Right ventricle myocardium superior (tissue), 1 donor: Measurements from ENCODE around the gene TRMT44. TPM values are rescaled to one million over a fixed set of nuclear protein-coding genes. Genes with fewer than 3 reads are reported as not detected.

Source experiments
- ATAC-seq: fragments of 200-7000 bp; cut with Tn5 transposase; one replicate; pipeline ENCODE4 v1.9.1; 2020; ENCODE audit warnings: mild to moderate bottlenecking; ENCODE audit not compliant: poor library complexity
- DNase-seq: peaks from one replicate; pipeline ENCODE4 v3.0.0-alpha.2; 2020
- intact Hi-C: fragments of 100-400 bp; cut with DNase I; formaldehyde crosslinking; loops from one replicate; pipeline ENCODE4 v1.11.2; 2022
- total RNA-seq: library from RNA; stranded (reverse); fragmentation: NEBNext Ultra II Directional; extraction: Animal tissue kit (Norgen Biotek cat#: 25700); gene quantifications from one replicate; pipeline ENCODE4 v1.2.1, GENCODE V29; 2021
- donor health status: DM: no; HTN: yes; CAD: no; lungs with severe emphysema.

Gene TRMT44
- total RNA-seq, 1 donor from 2014 or later: 8.4 TPM

DNA sequence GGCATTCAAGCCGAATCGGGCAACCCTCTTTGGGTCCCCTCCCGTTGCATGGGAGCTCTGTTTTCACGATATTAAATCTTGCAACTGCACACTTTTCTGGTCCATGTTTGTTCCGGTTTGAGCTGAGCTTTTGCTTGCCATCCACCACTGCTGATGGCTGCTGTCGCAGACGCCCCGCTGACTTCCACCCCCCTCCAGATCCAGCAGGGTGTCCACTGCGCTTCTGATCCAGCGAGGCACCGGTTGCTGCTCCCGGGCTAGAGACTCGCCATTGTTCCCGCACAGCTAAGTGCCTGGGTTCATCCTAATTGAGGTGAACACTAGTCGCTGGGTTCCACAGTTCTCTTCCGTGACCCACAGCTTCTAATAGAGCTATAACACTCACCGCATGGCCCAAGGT, 13.3 kb upstream of the TRMT44 start:
- intact Hi-C loops: no loop called here
- no peak for DNase-seq
- ATAC-seq: no peak

DNA sequence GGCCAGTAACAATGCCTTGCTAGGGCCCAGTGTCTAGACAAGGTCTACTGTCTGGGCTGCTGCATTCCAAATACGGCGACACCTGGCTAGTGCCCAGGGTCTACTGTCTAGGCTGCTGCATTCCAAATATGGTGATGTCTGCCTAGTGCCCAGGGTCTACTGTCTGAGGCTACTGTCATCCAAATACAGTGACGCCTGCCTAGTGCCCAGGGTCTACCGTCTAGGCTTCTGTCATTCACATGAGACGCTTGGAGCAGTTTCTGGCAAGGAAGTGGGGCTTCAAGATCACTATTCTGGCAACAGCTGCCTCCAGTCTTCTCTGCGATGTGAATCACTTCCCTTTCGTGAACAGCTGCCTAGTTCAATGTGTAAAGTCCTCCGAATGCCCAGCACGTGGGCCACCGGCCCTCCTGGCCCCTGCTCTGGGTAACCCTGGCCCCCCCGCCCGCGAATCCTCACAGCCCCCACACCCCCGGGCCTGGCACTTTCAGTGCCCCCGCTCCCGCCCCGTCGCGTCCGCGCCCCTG, 12.8 kb upstream of the TRMT44 start:
- ATAC-seq: peak; percentile 71
- intact Hi-C loops: no loop called here
- no peak for DNase-seq

- DNase-seq (peak; percentile 93), ATAC-seq (peak; percentile 98)
- intact Hi-C loops: no loop called here
Observed at GRCh38 chr4:8428288-8429097, 12.1 kb upstream of the TRMT44 start.

DNA sequence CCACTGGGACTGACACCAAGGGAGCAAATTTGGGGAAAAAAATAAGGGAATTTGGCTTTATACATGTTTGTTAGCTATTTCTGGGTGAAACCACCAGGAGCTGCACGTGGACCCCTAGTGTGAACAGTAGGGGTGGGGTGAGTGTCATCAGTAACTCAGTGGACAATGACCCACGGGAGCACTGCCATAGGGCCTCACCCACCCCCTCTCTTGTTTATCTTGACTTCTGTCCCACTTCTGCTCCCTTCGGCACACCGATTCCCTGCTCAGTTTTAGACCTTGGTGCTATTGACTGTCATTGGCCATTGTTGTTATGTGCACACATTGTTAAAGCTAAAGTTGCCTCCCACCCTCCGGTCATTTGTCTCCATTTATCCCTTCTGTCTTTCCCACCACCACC, 9.0 kb upstream of the TRMT44 start:
- DNase-seq (no peak), ATAC-seq (no peak)
- intact Hi-C loops: no loop called here

DNA sequence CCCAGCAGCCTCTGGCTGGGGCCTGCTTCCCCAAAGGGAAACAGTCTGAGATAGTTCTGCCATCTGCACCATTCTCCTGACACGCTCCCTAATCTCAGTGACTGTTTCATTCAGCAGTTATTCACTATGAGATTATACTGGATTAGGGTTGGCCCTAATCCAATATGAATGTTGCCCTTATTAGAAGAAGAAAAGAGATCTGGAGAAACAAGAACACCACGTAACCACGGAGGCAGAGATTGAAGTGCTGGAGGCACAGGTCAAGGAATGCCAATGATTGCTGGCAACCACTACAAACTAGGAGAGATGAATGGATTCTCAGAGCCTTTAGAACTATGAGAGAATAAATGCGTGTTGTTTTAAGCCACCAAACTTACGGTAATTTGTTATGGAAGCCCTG, 7.4 kb upstream of the TRMT44 start:
- DNase-seq (no peak), ATAC-seq (no peak)
- intact Hi-C loops: no loop called here

- no peak for ATAC-seq
- DNase-seq: no peak
- intact Hi-C loops: no loop called here
Observed at GRCh38 chr4:8434251-8435073, 6.1 kb upstream of the TRMT44 start.

DNA sequence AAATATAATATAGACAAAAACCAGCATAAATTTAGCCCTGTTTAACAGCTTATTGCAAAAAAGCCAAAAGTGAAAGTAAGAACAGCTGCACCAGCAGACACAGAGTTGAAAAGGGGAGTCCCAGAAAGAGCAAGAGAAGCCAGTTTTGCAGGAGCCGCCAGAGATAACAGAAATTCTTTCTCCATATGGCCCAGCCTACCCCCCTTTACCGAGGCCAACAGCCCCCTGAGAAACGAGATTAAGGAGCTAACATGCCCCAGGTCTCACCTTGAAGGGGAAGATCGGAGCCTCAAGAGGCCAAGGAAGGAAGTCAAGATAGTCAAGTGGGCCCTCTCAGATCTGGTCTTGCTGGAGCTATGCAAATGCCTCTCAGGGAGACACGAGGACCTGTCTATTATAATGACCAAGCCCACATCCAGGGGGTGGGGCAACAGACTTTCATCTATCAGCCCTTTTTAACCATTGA, 4.9 kb upstream of the TRMT44 start:
- intact Hi-C loops: no loop called here
- no peak for DNase-seq
- ATAC-seq: no peak

DNA sequence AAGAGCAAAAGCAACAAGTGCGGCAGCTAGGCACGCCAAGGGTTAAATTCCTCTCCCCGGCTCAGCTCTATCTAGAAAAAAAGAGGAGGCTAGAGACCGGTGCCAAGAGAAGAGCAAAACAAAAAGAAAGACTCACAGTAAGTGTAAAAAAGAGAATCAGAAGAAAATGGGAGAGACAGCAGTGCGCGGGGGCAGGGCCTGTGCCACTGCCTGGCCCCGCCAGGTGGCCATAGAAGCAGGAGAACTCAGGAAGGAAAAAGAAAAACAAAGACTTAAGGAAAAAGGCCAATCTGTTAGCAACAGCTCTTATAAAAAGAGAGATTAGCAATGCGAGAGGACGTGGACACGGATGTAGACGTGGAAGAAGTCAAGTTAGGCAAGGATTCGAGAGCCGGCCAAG, 3.3 kb upstream of the TRMT44 start:
- DNase-seq: no peak
- intact Hi-C loops: no loop called here
- no peak for ATAC-seq

DNA sequence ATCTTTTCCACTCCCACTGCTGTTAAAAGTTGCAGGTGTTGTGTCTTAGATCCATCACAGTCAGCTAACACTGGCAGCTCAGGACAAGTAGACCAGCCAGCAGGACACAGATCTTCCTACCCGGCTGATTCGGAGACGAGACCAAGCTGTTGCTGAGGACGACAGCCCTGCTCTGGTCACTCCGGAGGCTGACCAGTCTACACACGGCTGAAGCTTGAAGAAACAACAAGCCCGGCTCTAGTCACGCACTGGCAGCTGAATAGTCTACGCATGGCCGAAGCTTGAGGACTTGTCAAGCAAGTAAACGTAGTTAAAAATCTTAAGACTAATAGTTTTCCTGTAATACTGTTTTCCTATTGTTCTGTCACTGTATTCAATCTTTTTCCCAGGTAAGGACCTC, 1.8 kb upstream of the TRMT44 start:
- ATAC-seq (no peak), DNase-seq (no peak)
- intact Hi-C loops: no loop called here

DNA sequence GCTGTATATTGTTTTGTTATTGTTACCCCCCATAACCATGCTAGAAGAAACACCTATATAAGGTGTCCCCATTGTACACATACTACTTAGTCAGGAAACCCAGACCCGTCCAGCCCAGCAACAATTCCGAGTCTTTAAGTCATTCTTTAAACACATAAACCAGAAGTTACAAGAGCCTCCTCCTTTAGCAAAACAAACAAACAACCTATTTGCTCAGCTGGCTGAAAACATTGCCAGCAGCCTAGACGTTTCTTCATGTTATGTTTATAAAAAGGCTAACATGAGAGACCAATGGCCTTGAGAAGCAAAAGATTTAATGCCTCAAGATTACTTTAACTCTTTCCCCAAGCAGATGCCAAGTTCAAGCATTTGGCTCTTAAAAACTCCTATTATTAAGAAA, 1.4 kb upstream of the TRMT44 start:
- DNase-seq (no peak), ATAC-seq (no peak)
- intact Hi-C loops: no loop called here

GRCh38 chr4:8439914-8440491, 574 bp upstream of the TRMT44 start:
- no peak for DNase-seq
- peak; percentile 54 for ATAC-seq
- intact Hi-C loops: no loop called here

- no peak for ATAC-seq
- intact Hi-C loops: no loop called here
- no peak for DNase-seq
Observed at GRCh38 chr4:8441499-8442091, 1.0 kb downstream of the TRMT44 start.

- intact Hi-C loops: no loop called here
- ATAC-seq (no peak), DNase-seq (no peak)
Observed at GRCh38 chr4:8442596-8443358, 2.2 kb downstream of the TRMT44 start.

GRCh38 chr4:8443801-8444200, 3.2 kb downstream of the TRMT44 start:
- DNase-seq (no peak), ATAC-seq (no peak)
- intact Hi-C loops: no loop called here

DNA sequence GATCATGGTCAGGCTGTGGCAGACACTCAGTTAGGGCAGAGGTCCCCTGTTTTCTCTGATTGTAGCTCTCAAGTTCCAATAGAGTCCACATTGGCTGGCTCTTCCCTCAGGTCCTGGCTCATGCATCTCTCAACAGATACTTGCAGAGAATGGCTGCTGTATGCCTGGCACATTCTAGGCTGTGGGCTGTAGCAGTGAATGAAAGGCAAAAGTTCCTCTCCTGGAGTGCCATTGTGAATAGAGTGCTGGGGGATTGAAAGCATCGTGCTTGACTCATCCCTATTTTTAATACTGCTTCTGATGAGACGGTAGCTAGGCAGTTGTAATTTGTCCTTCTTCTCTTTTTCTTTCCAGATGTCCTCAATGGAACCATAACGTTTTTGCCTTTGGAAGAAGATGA, 5.5 kb downstream of the TRMT44 start:
- intact Hi-C loops: no loop called here
- ATAC-seq (no peak), DNase-seq (no peak)

DNA sequence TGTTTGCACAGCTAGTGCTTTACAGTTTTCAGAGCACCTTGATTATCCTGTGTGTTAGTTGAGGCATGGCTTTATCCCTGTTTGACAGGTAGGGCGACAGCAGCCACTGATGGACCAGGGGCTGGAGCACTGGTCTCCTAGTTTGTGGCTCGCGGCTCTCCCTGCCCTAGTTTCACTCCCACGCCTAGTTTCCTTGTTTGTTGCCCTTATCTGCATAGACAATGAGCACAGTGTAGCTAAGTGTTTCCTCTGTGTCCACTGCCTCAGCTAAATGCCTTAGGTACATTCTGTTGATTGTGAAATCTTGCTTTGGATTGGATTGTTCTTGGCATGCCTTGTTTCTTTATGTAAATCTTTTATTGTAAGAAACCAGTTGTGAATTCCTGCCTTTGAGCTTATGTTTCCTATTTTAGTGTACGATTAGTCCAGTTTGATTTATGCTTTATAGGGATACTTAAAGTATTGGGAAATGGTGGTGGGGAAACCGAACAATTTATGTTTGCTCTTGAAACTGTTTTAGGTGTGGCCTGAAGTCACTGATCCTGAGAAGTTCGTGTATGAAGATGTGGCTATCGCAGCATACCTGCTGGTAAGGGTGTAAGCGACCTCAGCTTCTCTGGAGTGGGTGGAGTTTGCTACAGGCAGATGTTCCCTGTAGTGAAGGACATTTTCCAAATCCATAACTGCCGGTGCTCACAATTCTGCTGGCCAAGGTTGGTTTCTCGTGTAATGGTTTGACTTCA, 11.0 kb downstream of the TRMT44 start:
- no peak for ATAC-seq

GRCh38 chr4:8453957-8454356, 13.4 kb downstream of the TRMT44 start:
- intact Hi-C loops: no loop called here
- no peak for ATAC-seq
- no peak for DNase-seq

More for the DNA sequence above, 11.0 kb downstream of the TRMT44 start:
- intact Hi-C loops: no loop called here
- DNase-seq: no peak
